K562 (cell line): ENCODE results near the gene PTPN14. TPM values are rescaled to one million over a fixed set of nuclear protein-coding genes. Genes with fewer than 3 reads are reported as not detected.

Source experiments
- ATAC-seq: fragments of 200-7000 bp; cut with Tn5 transposase; 3 replicates; pipeline ENCODE4 v1.9.1; 2020; ENCODE audit warnings: moderate library complexity
- BruUV-seq: library from RNA; stranded (reverse); fragments of 400-500 nt; replicated peaks from 2 replicates; lab custom pipeline; 2021; lab: Mats Ljungman, UMichigan
- CTCF ChIA-PET: fragments of 300-600 bp; formaldehyde crosslinking; extraction: SDS; loops from one replicate; lab custom pipeline; 2021; ENCODE audit warnings: low intra/inter-chr PET ratio; lab: Yijun Ruan, JAX
- POLR2A ChIA-PET: fragments of 300-600, 350-650 bp; sonication (Branson Sonifier 250); formaldehyde crosslinking; extraction: SDS; loops from one replicate; lab custom pipeline; 2021; ENCODE audit warnings: antibody characterized with exemption, inconsistent platforms; lab: Yijun Ruan, JAX
- DNase-seq, 4 experiments: peaks; one replicate each; pipeline versions ENCODE4 v3.0.0 to v3.0.0-alpha.2; 2011 to 2018; ENCODE audit warnings: low spot score in 3 of 4, mixed read lengths in 3 of 4; ENCODE audit errors: extremely low read depth in 1 of 4
- FAIRE-seq: peaks from 2 replicates; lab custom pipeline; 2011; peaks lifted over from hg19 to GRCh38; lab: Jason Lieb, UNC
- H2AFZ ChIP-seq: 2 replicates; pipeline ENCODE4 v1.6.0; 2011; ENCODE audit warnings: low read depth, low read length, control low read depth, inconsistent platforms
- H3K27ac ChIP-seq: fragments of 200-600 bp; 3 replicates; pipeline ENCODE4 v1.8.0; 2011; ENCODE audit warnings: low read depth, mild to moderate bottlenecking, control low read depth, inconsistent platforms, low read length, moderate library complexity, mixed read lengths; ENCODE audit errors: extremely low read depth
- H3K27me3 ChIP-seq, 2 experiments: fragments of 300-600 bp in 1 of 2; 2 replicates in 1 of 2; 3 replicates in 1 of 2; pipeline versions ENCODE4 v1.6.0 to v1.8.0; 2011; ENCODE audit warnings: inconsistent platforms in 2 of 2, low read length in 2 of 2, mild to moderate bottlenecking in 1 of 2, mixed read lengths in 1 of 2, moderate library complexity in 1 of 2; ENCODE audit not compliant: control insufficient read depth in 2 of 2, insufficient read depth in 2 of 2
- H3K36me3 ChIP-seq: fragments of 300-600 bp; 3 replicates; pipeline ENCODE4 v1.8.0; 2011; ENCODE audit warnings: mild to moderate bottlenecking, low read length, inconsistent platforms; ENCODE audit not compliant: control insufficient read depth, insufficient read depth
- H3K4me1 ChIP-seq, 2 experiments: fragments of 200-600 bp in 1 of 2; replicated peaks in 1 of 2; 2 replicates in 1 of 2; 3 replicates in 1 of 2; pipeline versions ENCODE4 v1.5.1 to v1.8.0; 2011; ENCODE audit warnings: inconsistent platforms in 2 of 2, low read length in 2 of 2, mild to moderate bottlenecking in 1 of 2, mixed read lengths in 1 of 2, moderate library complexity in 1 of 2; ENCODE audit not compliant: control insufficient read depth in 2 of 2, insufficient read depth in 2 of 2
- H3K4me2 ChIP-seq: 2 replicates; pipeline ENCODE4 v1.6.1; 2011; ENCODE audit warnings: low read length, control low read depth, inconsistent platforms, mixed read lengths; ENCODE audit not compliant: insufficient read depth
- H3K4me3 ChIP-seq: fragments of 200-600 bp; sonication (generic), shearing (Covaris generic); 2 replicates; pipeline ENCODE4 v1.5.1; 2016; ENCODE audit warnings: control low read depth, inconsistent platforms
- H3K79me2 ChIP-seq: fragments of 200-600 bp; 3 replicates; pipeline ENCODE4 v1.8.0; 2011; ENCODE audit warnings: low read length, inconsistent platforms; ENCODE audit not compliant: control insufficient read depth, insufficient read depth
- H3K9ac ChIP-seq, 2 experiments: 2 replicates each; pipeline versions ENCODE4 v1.6.0 to v1.6.1; 2011; ENCODE audit warnings: low read depth in 2 of 2, low read length in 2 of 2, control low read depth in 1 of 2, inconsistent platforms in 1 of 2, mild to moderate bottlenecking in 1 of 2, mixed read lengths in 1 of 2; ENCODE audit not compliant: insufficient read depth in 1 of 2
- H3K9me1 ChIP-seq: one replicate; pipeline ENCODE4 v1.6.0; 2011; ENCODE audit warnings: inconsistent platforms, mild to moderate bottlenecking, low read length, moderate library complexity; ENCODE audit not compliant: control insufficient read depth, insufficient read depth
- H3K9me3 ChIP-seq: replicated peaks from 2 replicates; pipeline ENCODE4 v1.5.1; 2011; ENCODE audit warnings: low read depth, low read length, inconsistent platforms; ENCODE audit not compliant: control insufficient read depth, insufficient read depth
- H4K20me1 ChIP-seq: replicated peaks from 2 replicates; pipeline ENCODE4 v1.6.1; 2011; ENCODE audit warnings: low read length, inconsistent platforms, mixed read lengths; ENCODE audit not compliant: control insufficient read depth, insufficient read depth
- CHD2 ChIP-seq: IDR thresholded peaks from 2 replicates; pipeline ENCODE4 v1.6.1; 2011; ENCODE audit warnings: low read depth, low read length
- HIVEP1 ChIP-seq: fragments of 250-450 bp; sonication (Bioruptor Pico); IDR thresholded peaks from 2 replicates; pipeline ENCODE4 v1.4.0; 2020; ENCODE audit warnings: mild to moderate bottlenecking
- TGIF2 ChIP-seq: sonication (generic); formaldehyde crosslinking; IDR thresholded peaks from 2 replicates; pipeline ENCODE4 v1.8.1; 2022; ENCODE audit warnings: mild to moderate bottlenecking, missing genetic modification reagents, moderate library complexity
- ZNF668 ChIP-seq: fragments of 250-450 bp; sonication (Bioruptor Pico); IDR thresholded peaks from 2 replicates; pipeline ENCODE4 v1.8.0; 2022; ENCODE audit warnings: mild to moderate bottlenecking, inconsistent platforms
- WGBS: fragments of 100-300 bp; shearing (Covaris generic); methylation state at CpG from one replicate; pipeline ENCODE4 v1.1.6; 2016; ENCODE audit warnings: low coverage, mixed read lengths; ENCODE audit not compliant: insufficient coverage; ENCODE audit errors: missing lambda C conversion rate; 5-methylcytosine and 5-hydroxymethylcytosine counted together
- in situ Hi-C: fragments of 300-500 bp; cut with MboI; formaldehyde crosslinking; loops from 4 replicates; pipeline ENCODE4 v1.15.0; 2018; ENCODE audit warnings: inconsistent platforms, mixed read lengths
- intact Hi-C: fragments of 100-400 bp; cut with micrococcal nuclease; formaldehyde crosslinking; loops from 2 replicates; pipeline ENCODE4 v1.14.2; 2022
- polyA plus RNA-seq, 8 experiments: library from polyadenylated mRNA; depleted of rRNA in 4 of 8; stranded (reverse) in 5 of 8; unstranded in 3 of 8; fragments of >200 nt; fragmentation: Nextera tagmentation in 2 of 8; fragmentation: Illumina TruSeq in 1 of 8; extraction: Ambion mirVana in 2 of 8; extraction: Trizol in 1 of 8; gene quantifications; 2 replicates each; pipeline versions ENCODE4 v1.2.1 to v1.2.3, GENCODE V29; 2011 to 2014; ENCODE audit warnings: inconsistent platforms in 1 of 8, missing spikeins in 1 of 8
- total RNA-seq, 7 experiments: library from RNA; depleted of rRNA in 6 of 7; stranded (reverse); fragments of >200 nt in 6 of 7; fragmentation: Illumina TruSeq in 2 of 7; extraction: Trizol in 2 of 7; gene quantifications; 2 replicates each; pipeline versions ENCODE4 v1.2.1 to v1.2.3, GENCODE V29; 2011 to 2021; ENCODE audit warnings: low replicate concordance in 1 of 7
- TF ChIP-seq, protein P1 (sequence below), 3 experiments: IDR thresholded peaks in 2 of 3; conservative IDR thresholded peaks in 1 of 3; 2 replicates each; pipeline ENCODE4 v1.5.1; 2011 to 2012; ENCODE audit warnings: low read length in 3 of 3, mild to moderate bottlenecking in 3 of 3, control low read depth in 2 of 3, improper control_type of control experiment in 1 of 3, inconsistent platforms in 1 of 3, low read depth in 1 of 3, mixed read lengths in 1 of 3, moderate library complexity in 1 of 3; ENCODE audit not compliant: insufficient read depth in 2 of 3
- TF ChIP-seq, protein P2 (sequence below): fragments of 250-450 bp; sonication (Bioruptor Pico); IDR thresholded peaks from 2 replicates; pipeline ENCODE4 v1.8.0; 2021; ENCODE audit warnings: moderate library complexity, mild to moderate bottlenecking, inconsistent platforms

Gene PTPN14
- total and polyA plus RNA-seq, 9 of the 15 experiments (the other 6 are each of a cell fraction or from before 2014, with no cell fraction given) = 0.01 to 0.29 (median 0.04) TPM; not detected in 6

DNA sequence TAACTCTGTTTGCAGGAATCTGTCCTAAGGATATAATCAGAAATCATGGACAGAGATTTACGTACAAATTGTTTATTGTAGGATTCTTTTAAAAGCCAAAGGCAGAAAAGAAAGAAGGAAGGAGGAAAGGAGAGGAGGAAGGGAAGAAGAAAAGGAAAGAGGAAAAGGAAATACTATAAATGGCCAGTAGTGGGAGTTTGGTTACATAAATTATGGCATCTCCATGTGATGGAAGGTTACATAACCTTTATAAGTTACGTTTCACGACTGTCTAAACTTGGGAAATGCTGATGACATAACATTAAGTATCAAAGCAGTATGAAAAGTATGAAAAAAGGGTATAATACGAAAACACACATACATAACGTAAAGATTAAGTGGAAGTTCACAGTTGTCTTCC is 231.5 kb downstream of the PTPN14 start:
- FAIRE-seq = peak; percentile 65

More for the DNA sequence above, 231.5 kb downstream of the PTPN14 start:
- Histone ChIP-seq H3K36me3 (peaks cover 40% of the 10 kb centered on the region; the same call in 2 of the 3 replicates), H3K27ac (no peak overlapping the region), H3K79me2 (no peaks in the 10 kb centered on the region), H3K9ac (no peak overlapping the region), H4K20me1 (no peaks in the 10 kb centered on the region), H3K9me1 (no peaks in the 10 kb centered on the region), H3K4me2 (no peak overlapping the region), H3K4me1 (no peaks in the 10 kb centered on the region), H3K4me3 (no peak overlapping the region), H2AFZ (no peak overlapping the region), H3K9me3 (no peaks in the 10 kb centered on the region), H3K27me3 (no peaks in the 10 kb centered on the region)
- ATAC-seq (no peak), DNase-seq (peak in 1 of 4 experiments; percentile 39)
- TF ChIP-seq, protein P1, sequence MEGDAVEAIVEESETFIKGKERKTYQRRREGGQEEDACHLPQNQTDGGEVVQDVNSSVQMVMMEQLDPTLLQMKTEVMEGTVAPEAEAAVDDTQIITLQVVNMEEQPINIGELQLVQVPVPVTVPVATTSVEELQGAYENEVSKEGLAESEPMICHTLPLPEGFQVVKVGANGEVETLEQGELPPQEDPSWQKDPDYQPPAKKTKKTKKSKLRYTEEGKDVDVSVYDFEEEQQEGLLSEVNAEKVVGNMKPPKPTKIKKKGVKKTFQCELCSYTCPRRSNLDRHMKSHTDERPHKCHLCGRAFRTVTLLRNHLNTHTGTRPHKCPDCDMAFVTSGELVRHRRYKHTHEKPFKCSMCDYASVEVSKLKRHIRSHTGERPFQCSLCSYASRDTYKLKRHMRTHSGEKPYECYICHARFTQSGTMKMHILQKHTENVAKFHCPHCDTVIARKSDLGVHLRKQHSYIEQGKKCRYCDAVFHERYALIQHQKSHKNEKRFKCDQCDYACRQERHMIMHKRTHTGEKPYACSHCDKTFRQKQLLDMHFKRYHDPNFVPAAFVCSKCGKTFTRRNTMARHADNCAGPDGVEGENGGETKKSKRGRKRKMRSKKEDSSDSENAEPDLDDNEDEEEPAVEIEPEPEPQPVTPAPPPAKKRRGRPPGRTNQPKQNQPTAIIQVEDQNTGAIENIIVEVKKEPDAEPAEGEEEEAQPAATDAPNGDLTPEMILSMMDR (IDR thresholded peaks at IDR 0.05 in 2 of 3, conservative IDR thresholded peaks at IDR 0.05 in 1 of 3; ENCODE audit: insufficient read depth in 2 of 3, low read depth in 1 of 3, low read length in 3 of 3) = peak in 2 of 3 experiments; percentile 10 to 28; a peak in 2 of 6 replicates
- TF ChIP-seq HIVEP1 (CRISPR knock-in tag) (no peak), CHD2 (no peak), ZNF668 (CRISPR knock-in tag) (no peak), TGIF2 (no peak)
- TF ChIP-seq, protein P2, sequence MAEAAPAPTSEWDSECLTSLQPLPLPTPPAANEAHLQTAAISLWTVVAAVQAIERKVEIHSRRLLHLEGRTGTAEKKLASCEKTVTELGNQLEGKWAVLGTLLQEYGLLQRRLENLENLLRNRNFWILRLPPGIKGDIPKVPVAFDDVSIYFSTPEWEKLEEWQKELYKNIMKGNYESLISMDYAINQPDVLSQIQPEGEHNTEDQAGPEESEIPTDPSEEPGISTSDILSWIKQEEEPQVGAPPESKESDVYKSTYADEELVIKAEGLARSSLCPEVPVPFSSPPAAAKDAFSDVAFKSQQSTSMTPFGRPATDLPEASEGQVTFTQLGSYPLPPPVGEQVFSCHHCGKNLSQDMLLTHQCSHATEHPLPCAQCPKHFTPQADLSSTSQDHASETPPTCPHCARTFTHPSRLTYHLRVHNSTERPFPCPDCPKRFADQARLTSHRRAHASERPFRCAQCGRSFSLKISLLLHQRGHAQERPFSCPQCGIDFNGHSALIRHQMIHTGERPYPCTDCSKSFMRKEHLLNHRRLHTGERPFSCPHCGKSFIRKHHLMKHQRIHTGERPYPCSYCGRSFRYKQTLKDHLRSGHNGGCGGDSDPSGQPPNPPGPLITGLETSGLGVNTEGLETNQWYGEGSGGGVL (CRISPR knock-in tag) = no peak
- WGBS = 90% methylated on average over 5 of the region's 5 CpGs
- intact Hi-C loops = no loop called here
- no TSS peak for BruUV-seq
- ChIA-PET POLR2A (interaction anchor here (1.3 kb wide), 1 partner anchor 29 kb away, joined by 3 read pairs; no protein-coding TSS in a partner anchor), CTCF (no interaction called here)
- in situ Hi-C loops = no loop called here
